ENCODE measurements around the gene SCRN2. TPM values are rescaled to one million over a fixed set of nuclear protein-coding genes. Genes with fewer than 3 reads are reported as not detected.

SCRN2 gene
- total RNA-seq, 1 experiment from 2014 or later = 50.8 TPM

DNA sequence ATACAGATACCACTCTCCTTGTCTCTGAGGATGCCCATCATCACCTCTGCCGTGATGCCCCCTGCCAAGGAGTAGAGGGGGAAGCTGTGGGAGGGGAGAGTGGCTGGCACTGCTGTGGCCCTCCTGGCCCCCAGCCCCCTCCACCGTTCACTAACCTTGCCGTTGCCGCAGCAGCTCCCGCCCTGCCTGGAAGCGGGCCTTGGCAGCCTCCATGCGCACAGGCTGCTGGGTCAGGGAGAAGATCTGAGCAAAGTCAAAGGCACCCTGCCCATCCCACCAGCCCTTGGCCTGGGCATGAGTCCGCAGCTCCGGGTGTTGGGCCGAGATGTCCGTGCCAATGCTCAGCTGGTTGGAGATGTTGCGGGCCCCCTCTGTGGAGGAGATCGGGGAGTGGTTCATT, 2.4 kb downstream of the SCRN2 start:
- ChIA-PET POLR2A (no interaction called here), CTCF (interaction anchor here (19.3 kb wide), 1 partner anchor 48 kb away, joined by 1122 read pairs; the partner anchor contains the start of gene SP2)
- DNase-seq (ENCODE audit: low spot score) (no peak), ATAC-seq (no peak)
- Mint-ChIP-seq H3K4me3 (peak overlapping the region; percentile 35), H3K27me3 (ENCODE audit: low read depth) (no peaks in the 10 kb centered on the region), H3K9me3 (no peaks in the 10 kb centered on the region), H3K4me1 (peaks cover 27% of the 10 kb centered on the region), H3K36me3 (no peaks in the 10 kb centered on the region; the same call in 1 of the 2 replicates), H3K27ac (no peak overlapping the region)
- TF ChIP-seq, protein P1, sequence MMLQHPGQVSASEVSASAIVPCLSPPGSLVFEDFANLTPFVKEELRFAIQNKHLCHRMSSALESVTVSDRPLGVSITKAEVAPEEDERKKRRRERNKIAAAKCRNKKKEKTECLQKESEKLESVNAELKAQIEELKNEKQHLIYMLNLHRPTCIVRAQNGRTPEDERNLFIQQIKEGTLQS (CRISPR knock-in tag; conservative IDR thresholded peaks at IDR 0.05) = no peak
- TF ChIP-seq EMX1 (CRISPR knock-in tag; IDR thresholded peaks at IDR 0.05) (no peak), NFATC4 (CRISPR knock-in tag; IDR thresholded peaks at IDR 0.05) (no peak), KAT7 (CRISPR knock-in tag; IDR thresholded peaks at IDR 0.05; ENCODE audit: borderline replicate concordance) (no peak)
- TF ChIP-seq, protein P2, sequence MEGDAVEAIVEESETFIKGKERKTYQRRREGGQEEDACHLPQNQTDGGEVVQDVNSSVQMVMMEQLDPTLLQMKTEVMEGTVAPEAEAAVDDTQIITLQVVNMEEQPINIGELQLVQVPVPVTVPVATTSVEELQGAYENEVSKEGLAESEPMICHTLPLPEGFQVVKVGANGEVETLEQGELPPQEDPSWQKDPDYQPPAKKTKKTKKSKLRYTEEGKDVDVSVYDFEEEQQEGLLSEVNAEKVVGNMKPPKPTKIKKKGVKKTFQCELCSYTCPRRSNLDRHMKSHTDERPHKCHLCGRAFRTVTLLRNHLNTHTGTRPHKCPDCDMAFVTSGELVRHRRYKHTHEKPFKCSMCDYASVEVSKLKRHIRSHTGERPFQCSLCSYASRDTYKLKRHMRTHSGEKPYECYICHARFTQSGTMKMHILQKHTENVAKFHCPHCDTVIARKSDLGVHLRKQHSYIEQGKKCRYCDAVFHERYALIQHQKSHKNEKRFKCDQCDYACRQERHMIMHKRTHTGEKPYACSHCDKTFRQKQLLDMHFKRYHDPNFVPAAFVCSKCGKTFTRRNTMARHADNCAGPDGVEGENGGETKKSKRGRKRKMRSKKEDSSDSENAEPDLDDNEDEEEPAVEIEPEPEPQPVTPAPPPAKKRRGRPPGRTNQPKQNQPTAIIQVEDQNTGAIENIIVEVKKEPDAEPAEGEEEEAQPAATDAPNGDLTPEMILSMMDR (IDR thresholded peaks at IDR 0.05) = no peak
- TF ChIP-seq, protein P3, sequence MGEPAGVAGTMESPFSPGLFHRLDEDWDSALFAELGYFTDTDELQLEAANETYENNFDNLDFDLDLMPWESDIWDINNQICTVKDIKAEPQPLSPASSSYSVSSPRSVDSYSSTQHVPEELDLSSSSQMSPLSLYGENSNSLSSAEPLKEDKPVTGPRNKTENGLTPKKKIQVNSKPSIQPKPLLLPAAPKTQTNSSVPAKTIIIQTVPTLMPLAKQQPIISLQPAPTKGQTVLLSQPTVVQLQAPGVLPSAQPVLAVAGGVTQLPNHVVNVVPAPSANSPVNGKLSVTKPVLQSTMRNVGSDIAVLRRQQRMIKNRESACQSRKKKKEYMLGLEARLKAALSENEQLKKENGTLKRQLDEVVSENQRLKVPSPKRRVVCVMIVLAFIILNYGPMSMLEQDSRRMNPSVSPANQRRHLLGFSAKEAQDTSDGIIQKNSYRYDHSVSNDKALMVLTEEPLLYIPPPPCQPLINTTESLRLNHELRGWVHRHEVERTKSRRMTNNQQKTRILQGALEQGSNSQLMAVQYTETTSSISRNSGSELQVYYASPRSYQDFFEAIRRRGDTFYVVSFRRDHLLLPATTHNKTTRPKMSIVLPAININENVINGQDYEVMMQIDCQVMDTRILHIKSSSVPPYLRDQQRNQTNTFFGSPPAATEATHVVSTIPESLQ (CRISPR knock-in tag; IDR thresholded peaks at IDR 0.05) = no peak

DNA sequence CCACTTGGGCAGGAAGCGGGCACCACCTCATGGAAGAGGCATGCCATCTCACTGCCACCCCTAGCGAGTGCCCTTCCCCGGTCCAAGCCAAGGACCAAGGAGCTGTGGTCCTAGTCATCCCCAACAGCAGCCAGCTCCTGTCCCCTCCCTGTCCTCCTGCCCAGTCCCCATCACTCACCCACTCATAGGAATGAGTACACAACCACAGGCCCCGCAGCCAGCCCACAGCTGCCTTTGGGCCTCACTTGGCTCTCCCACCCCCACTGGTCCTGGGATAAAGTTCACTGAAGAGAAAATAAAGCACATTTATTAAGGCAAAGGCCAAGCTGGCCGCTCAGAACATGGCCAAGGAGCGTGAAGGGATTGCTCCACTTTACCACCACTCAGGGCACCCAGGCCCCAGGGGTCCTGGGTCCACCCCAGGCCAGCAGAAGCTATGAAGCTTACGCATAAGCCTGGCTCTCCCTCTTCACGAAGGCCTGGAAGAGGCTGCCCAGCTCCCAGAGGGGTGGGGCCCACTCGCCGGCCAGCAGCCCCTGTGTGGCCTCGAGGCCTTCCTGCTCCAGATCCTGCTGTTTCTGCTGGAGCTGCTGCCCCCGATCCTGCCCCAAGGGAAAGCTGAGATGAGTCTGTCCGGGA, 3.6 kb downstream of the SCRN2 start:
- Mint-ChIP-seq H3K9me3 (no peaks in the 10 kb centered on the region), H3K36me3 (no peaks in the 10 kb centered on the region; the same call in 1 of the 2 replicates), H3K27me3 (ENCODE audit: low read depth) (no peaks in the 10 kb centered on the region), H3K4me1 (peaks cover 18% of the 10 kb centered on the region), H3K27ac (no peak overlapping the region), H3K4me3 (no peak overlapping the region)
- ChIA-PET CTCF (interaction anchor here (1.2 to 19.3 kb wide), 4 partner anchors 10 to 133 kb away, joined by 3 to 1122 read pairs (median 8); partner anchors contain the start of genes CDK5RAP3 and SP2), POLR2A (interaction anchor here (0.6 to 1.3 kb wide), 2 partner anchors 58 to 187 kb away, joined by 3 read pairs; partner anchors contain the start of gene SP2)
- DNase-seq (ENCODE audit: low spot score) = no peak
- TF ChIP-seq, protein P4, sequence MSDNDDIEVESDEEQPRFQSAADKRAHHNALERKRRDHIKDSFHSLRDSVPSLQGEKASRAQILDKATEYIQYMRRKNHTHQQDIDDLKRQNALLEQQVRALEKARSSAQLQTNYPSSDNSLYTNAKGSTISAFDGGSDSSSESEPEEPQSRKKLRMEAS (CRISPR knock-in tag; IDR thresholded peaks at IDR 0.05) = no peak
- TF ChIP-seq, protein P2 (IDR thresholded peaks at IDR 0.05) = no peak
- TF ChIP-seq, protein P5, sequence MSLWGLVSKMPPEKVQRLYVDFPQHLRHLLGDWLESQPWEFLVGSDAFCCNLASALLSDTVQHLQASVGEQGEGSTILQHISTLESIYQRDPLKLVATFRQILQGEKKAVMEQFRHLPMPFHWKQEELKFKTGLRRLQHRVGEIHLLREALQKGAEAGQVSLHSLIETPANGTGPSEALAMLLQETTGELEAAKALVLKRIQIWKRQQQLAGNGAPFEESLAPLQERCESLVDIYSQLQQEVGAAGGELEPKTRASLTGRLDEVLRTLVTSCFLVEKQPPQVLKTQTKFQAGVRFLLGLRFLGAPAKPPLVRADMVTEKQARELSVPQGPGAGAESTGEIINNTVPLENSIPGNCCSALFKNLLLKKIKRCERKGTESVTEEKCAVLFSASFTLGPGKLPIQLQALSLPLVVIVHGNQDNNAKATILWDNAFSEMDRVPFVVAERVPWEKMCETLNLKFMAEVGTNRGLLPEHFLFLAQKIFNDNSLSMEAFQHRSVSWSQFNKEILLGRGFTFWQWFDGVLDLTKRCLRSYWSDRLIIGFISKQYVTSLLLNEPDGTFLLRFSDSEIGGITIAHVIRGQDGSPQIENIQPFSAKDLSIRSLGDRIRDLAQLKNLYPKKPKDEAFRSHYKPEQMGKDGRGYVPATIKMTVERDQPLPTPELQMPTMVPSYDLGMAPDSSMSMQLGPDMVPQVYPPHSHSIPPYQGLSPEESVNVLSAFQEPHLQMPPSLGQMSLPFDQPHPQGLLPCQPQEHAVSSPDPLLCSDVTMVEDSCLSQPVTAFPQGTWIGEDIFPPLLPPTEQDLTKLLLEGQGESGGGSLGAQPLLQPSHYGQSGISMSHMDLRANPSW (CRISPR knock-in tag; conservative IDR thresholded peaks at IDR 0.05; ENCODE audit: low read depth) = no peak
- TF ChIP-seq, protein P6, sequence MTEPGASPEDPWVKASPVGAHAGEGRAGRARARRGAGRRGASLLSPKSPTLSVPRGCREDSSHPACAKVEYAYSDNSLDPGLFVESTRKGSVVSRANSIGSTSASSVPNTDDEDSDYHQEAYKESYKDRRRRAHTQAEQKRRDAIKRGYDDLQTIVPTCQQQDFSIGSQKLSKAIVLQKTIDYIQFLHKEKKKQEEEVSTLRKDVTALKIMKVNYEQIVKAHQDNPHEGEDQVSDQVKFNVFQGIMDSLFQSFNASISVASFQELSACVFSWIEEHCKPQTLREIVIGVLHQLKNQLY (CRISPR knock-in tag; IDR thresholded peaks at IDR 0.05) = no peak
- ATAC-seq = no peak
